K562 (cell line): ENCODE measurements around the gene ST3GAL3. TPM values are rescaled to one million over a fixed set of nuclear protein-coding genes. Genes with fewer than 3 reads are reported as not detected.

Experiments
- ATAC-seq: fragments of 200-7000 bp; cut with Tn5 transposase; 3 replicates; pipeline ENCODE4 v1.9.1; 2020; ENCODE audit warnings: moderate library complexity
- BruUV-seq: library from RNA; stranded (reverse); fragments of 400-500 nt; replicated peaks from 2 replicates; lab custom pipeline; 2021; lab: Mats Ljungman, UMichigan
- CTCF ChIA-PET: fragments of 300-600 bp; formaldehyde crosslinking; extraction: SDS; loops from one replicate; lab custom pipeline; 2021; ENCODE audit warnings: low intra/inter-chr PET ratio; lab: Yijun Ruan, JAX
- POLR2A ChIA-PET: fragments of 300-600, 350-650 bp; sonication (Branson Sonifier 250); formaldehyde crosslinking; extraction: SDS; loops from one replicate; lab custom pipeline; 2021; ENCODE audit warnings: antibody characterized with exemption, inconsistent platforms; lab: Yijun Ruan, JAX
- DNase-seq, 4 experiments: peaks; one replicate each; pipeline versions ENCODE4 v3.0.0 to v3.0.0-alpha.2; 2011 to 2018; ENCODE audit warnings: low spot score in 3 of 4, mixed read lengths in 3 of 4; ENCODE audit errors: extremely low read depth in 1 of 4
- FAIRE-seq: peaks from 2 replicates; lab custom pipeline; 2011; peaks lifted over from hg19 to GRCh38; lab: Jason Lieb, UNC
- H2AFZ ChIP-seq: 2 replicates; pipeline ENCODE4 v1.6.0; 2011; ENCODE audit warnings: low read depth, low read length, control low read depth, inconsistent platforms
- H3K27ac ChIP-seq: fragments of 200-600 bp; 3 replicates; pipeline ENCODE4 v1.8.0; 2011; ENCODE audit warnings: low read depth, mild to moderate bottlenecking, control low read depth, inconsistent platforms, low read length, moderate library complexity, mixed read lengths; ENCODE audit errors: extremely low read depth
- H3K27me3 ChIP-seq, 2 experiments: fragments of 300-600 bp in 1 of 2; 2 replicates in 1 of 2; 3 replicates in 1 of 2; pipeline versions ENCODE4 v1.6.0 to v1.8.0; 2011; ENCODE audit warnings: inconsistent platforms in 2 of 2, low read length in 2 of 2, mild to moderate bottlenecking in 1 of 2, mixed read lengths in 1 of 2, moderate library complexity in 1 of 2; ENCODE audit not compliant: control insufficient read depth in 2 of 2, insufficient read depth in 2 of 2
- H3K36me3 ChIP-seq: fragments of 300-600 bp; 3 replicates; pipeline ENCODE4 v1.8.0; 2011; ENCODE audit warnings: mild to moderate bottlenecking, low read length, inconsistent platforms; ENCODE audit not compliant: control insufficient read depth, insufficient read depth
- H3K4me1 ChIP-seq, 2 experiments: fragments of 200-600 bp in 1 of 2; replicated peaks in 1 of 2; 2 replicates in 1 of 2; 3 replicates in 1 of 2; pipeline versions ENCODE4 v1.5.1 to v1.8.0; 2011; ENCODE audit warnings: inconsistent platforms in 2 of 2, low read length in 2 of 2, mild to moderate bottlenecking in 1 of 2, mixed read lengths in 1 of 2, moderate library complexity in 1 of 2; ENCODE audit not compliant: control insufficient read depth in 2 of 2, insufficient read depth in 2 of 2
- H3K4me2 ChIP-seq: 2 replicates; pipeline ENCODE4 v1.6.1; 2011; ENCODE audit warnings: low read length, control low read depth, inconsistent platforms, mixed read lengths; ENCODE audit not compliant: insufficient read depth
- H3K4me3 ChIP-seq: fragments of 200-600 bp; sonication (generic), shearing (Covaris generic); 2 replicates; pipeline ENCODE4 v1.5.1; 2016; ENCODE audit warnings: control low read depth, inconsistent platforms
- H3K79me2 ChIP-seq: fragments of 200-600 bp; 3 replicates; pipeline ENCODE4 v1.8.0; 2011; ENCODE audit warnings: low read length, inconsistent platforms; ENCODE audit not compliant: control insufficient read depth, insufficient read depth
- H3K9ac ChIP-seq, 2 experiments: 2 replicates each; pipeline versions ENCODE4 v1.6.0 to v1.6.1; 2011; ENCODE audit warnings: low read depth in 2 of 2, low read length in 2 of 2, control low read depth in 1 of 2, inconsistent platforms in 1 of 2, mild to moderate bottlenecking in 1 of 2, mixed read lengths in 1 of 2; ENCODE audit not compliant: insufficient read depth in 1 of 2
- H3K9me1 ChIP-seq: one replicate; pipeline ENCODE4 v1.6.0; 2011; ENCODE audit warnings: inconsistent platforms, mild to moderate bottlenecking, low read length, moderate library complexity; ENCODE audit not compliant: control insufficient read depth, insufficient read depth
- H3K9me3 ChIP-seq: replicated peaks from 2 replicates; pipeline ENCODE4 v1.5.1; 2011; ENCODE audit warnings: low read depth, low read length, inconsistent platforms; ENCODE audit not compliant: control insufficient read depth, insufficient read depth
- H4K20me1 ChIP-seq: replicated peaks from 2 replicates; pipeline ENCODE4 v1.6.1; 2011; ENCODE audit warnings: low read length, inconsistent platforms, mixed read lengths; ENCODE audit not compliant: control insufficient read depth, insufficient read depth
- ELF1 ChIP-seq: fragments of 200-800 bp; sonication (Bioruptor generic); IDR thresholded peaks from 2 replicates; pipeline ENCODE4 v1.6.1; 2016; ENCODE audit warnings: missing genetic modification characterization, missing compliant biosample characterization
- FIP1L1 ChIP-seq: fragments of 200-400 bp; formaldehyde crosslinking; IDR thresholded peaks from 2 replicates; pipeline ENCODE4 v1.6.1; 2018; ENCODE audit warnings: mild to moderate bottlenecking, low read depth, low read length; ENCODE audit not compliant: poor library complexity, severe bottlenecking
- GTF2E2 ChIP-seq: fragments of 200-800 bp; sonication (Bioruptor generic); IDR thresholded peaks from 2 replicates; pipeline ENCODE4 v1.6.1; 2016; ENCODE audit warnings: missing genetic modification characterization, missing compliant biosample characterization
- HMGN3 ChIP-seq: IDR thresholded peaks from 2 replicates; pipeline ENCODE4 v1.6.1; 2011; ENCODE audit warnings: borderline replicate concordance, low read depth, mild to moderate bottlenecking, mixed read lengths, low read length; ENCODE audit not compliant: insufficient read length; ENCODE audit errors: extremely low read depth
- HNRNPUL1 ChIP-seq: fragments of 200-400 bp; formaldehyde crosslinking; IDR thresholded peaks from 2 replicates; pipeline ENCODE4 v1.6.1; 2017; ENCODE audit warnings: low read length
- NEUROD1 ChIP-seq: fragments of 150-350 bp; IDR thresholded peaks from 2 replicates; pipeline ENCODE4 v1.6.1; 2014; ENCODE audit warnings: borderline replicate concordance, low read length, low read depth; ENCODE audit not compliant: partially characterized antibody
- PTBP1 ChIP-seq: fragments of 200-400 bp; formaldehyde crosslinking; IDR thresholded peaks from 2 replicates; pipeline ENCODE4 v1.6.1; 2017; ENCODE audit warnings: low read depth, low read length
- RBM22 ChIP-seq: fragments of 200-400 bp; formaldehyde crosslinking; IDR thresholded peaks from 2 replicates; pipeline ENCODE4 v1.6.1; 2018; ENCODE audit warnings: low read length, low read depth; ENCODE audit not compliant: poor library complexity, severe bottlenecking
- SMARCE1 ChIP-seq: fragments of 450-650 bp; IDR thresholded peaks from 2 replicates; pipeline ENCODE4 v1.7.1; 2016; ENCODE audit warnings: mild to moderate bottlenecking
- ZC3H4 ChIP-seq: sonication (generic); formaldehyde crosslinking; IDR thresholded peaks from 2 replicates; pipeline ENCODE4 v1.9.0; 2021; ENCODE audit warnings: missing genetic modification reagents, borderline replicate concordance
- ZFX ChIP-seq: sonication (generic); formaldehyde crosslinking; IDR thresholded peaks from 2 replicates; pipeline ENCODE4 v1.8.0; 2022; ENCODE audit warnings: mild to moderate bottlenecking, missing genetic modification reagents, moderate library complexity
- WGBS: fragments of 100-300 bp; shearing (Covaris generic); methylation state at CpG from one replicate; pipeline ENCODE4 v1.1.6; 2016; ENCODE audit warnings: low coverage, mixed read lengths; ENCODE audit not compliant: insufficient coverage; ENCODE audit errors: missing lambda C conversion rate; 5-methylcytosine and 5-hydroxymethylcytosine counted together
- in situ Hi-C: fragments of 300-500 bp; cut with MboI; formaldehyde crosslinking; loops from 4 replicates; pipeline ENCODE4 v1.15.0; 2018; ENCODE audit warnings: inconsistent platforms, mixed read lengths
- intact Hi-C: fragments of 100-400 bp; cut with micrococcal nuclease; formaldehyde crosslinking; loops from 2 replicates; pipeline ENCODE4 v1.14.2; 2022
- polyA plus RNA-seq, 8 experiments: library from polyadenylated mRNA; depleted of rRNA in 4 of 8; stranded (reverse) in 5 of 8; unstranded in 3 of 8; fragments of >200 nt; fragmentation: Nextera tagmentation in 2 of 8; fragmentation: Illumina TruSeq in 1 of 8; extraction: Ambion mirVana in 2 of 8; extraction: Trizol in 1 of 8; gene quantifications; 2 replicates each; pipeline versions ENCODE4 v1.2.1 to v1.2.3, GENCODE V29; 2011 to 2014; ENCODE audit warnings: inconsistent platforms in 1 of 8, missing spikeins in 1 of 8
- total RNA-seq, 7 experiments: library from RNA; depleted of rRNA in 6 of 7; stranded (reverse); fragments of >200 nt in 6 of 7; fragmentation: Illumina TruSeq in 2 of 7; extraction: Trizol in 2 of 7; gene quantifications; 2 replicates each; pipeline versions ENCODE4 v1.2.1 to v1.2.3, GENCODE V29; 2011 to 2021; ENCODE audit warnings: low replicate concordance in 1 of 7
- TF ChIP-seq, protein P1 (sequence below), 2 experiments: fragments of 450-650 bp in 1 of 2; sonication (generic) in 1 of 2; formaldehyde crosslinking in 1 of 2; IDR thresholded peaks; 2 replicates each; pipeline versions ENCODE4 v1.7.1 to v1.9.0; 2016 to 2022; ENCODE audit warnings: inconsistent platforms in 1 of 2, mild to moderate bottlenecking in 1 of 2, missing genetic modification reagents in 1 of 2

ST3GAL3 gene
- total and polyA plus RNA-seq, 9 of the 15 experiments (the other 6 are each of a cell fraction or from before 2014, with no cell fraction given), result 1.2 to 18.9 (median 11.0) TPM

- Histone ChIP-seq H3K27me3 (no peaks in the 10 kb centered on the region), H3K4me1 (peaks cover 48 to 70% of the 10 kb centered on the region in 2 experiments), H3K4me3 (peak overlapping the region; percentile 87), H3K27ac (peak overlapping the region; percentile 89), H2AFZ (peak overlapping the region; percentile 97), H3K9me1 (peaks cover 13% of the 10 kb centered on the region), H3K9ac (peak overlapping the region; percentile 88 to 98), H3K9me3 (no peaks in the 10 kb centered on the region), H3K79me2 (peaks cover 64% of the 10 kb centered on the region), H4K20me1 (peaks cover 24% of the 10 kb centered on the region), H3K36me3 (peaks cover 61% of the 10 kb centered on the region), H3K4me2 (peak overlapping the region; percentile 90)
- under 1% methylated on average over 32 of the region's 34 CpGs for WGBS
- POLR2A ChIA-PET, result interaction anchor here (0.5 to 2.5 kb wide), 17 partner anchors 8 to 659 kb away, joined by 3 to 7 read pairs (median 3); no protein-coding TSS in a partner anchor
- peak in 3 of 4 experiments; percentile 39 to 70 (median 70) for DNase-seq
- TSS peak; percentile 43 for BruUV-seq
- in situ Hi-C loops (no loop called here), intact Hi-C loops (loop anchor here (2.0 kb wide), 1 partner anchor 15 kb away; the partner anchor contains the start of gene CCDC24)
- CTCF ChIA-PET, result no interaction called here
- ATAC-seq, result peak; percentile 32
- no peak for FAIRE-seq
- TF ChIP-seq ELF1 (tag), result peak; percentile 35; the same call in 1 of the 2 replicates
- TF ChIP-seq PTBP1, result no peak
- TF ChIP-seq, protein P1, sequence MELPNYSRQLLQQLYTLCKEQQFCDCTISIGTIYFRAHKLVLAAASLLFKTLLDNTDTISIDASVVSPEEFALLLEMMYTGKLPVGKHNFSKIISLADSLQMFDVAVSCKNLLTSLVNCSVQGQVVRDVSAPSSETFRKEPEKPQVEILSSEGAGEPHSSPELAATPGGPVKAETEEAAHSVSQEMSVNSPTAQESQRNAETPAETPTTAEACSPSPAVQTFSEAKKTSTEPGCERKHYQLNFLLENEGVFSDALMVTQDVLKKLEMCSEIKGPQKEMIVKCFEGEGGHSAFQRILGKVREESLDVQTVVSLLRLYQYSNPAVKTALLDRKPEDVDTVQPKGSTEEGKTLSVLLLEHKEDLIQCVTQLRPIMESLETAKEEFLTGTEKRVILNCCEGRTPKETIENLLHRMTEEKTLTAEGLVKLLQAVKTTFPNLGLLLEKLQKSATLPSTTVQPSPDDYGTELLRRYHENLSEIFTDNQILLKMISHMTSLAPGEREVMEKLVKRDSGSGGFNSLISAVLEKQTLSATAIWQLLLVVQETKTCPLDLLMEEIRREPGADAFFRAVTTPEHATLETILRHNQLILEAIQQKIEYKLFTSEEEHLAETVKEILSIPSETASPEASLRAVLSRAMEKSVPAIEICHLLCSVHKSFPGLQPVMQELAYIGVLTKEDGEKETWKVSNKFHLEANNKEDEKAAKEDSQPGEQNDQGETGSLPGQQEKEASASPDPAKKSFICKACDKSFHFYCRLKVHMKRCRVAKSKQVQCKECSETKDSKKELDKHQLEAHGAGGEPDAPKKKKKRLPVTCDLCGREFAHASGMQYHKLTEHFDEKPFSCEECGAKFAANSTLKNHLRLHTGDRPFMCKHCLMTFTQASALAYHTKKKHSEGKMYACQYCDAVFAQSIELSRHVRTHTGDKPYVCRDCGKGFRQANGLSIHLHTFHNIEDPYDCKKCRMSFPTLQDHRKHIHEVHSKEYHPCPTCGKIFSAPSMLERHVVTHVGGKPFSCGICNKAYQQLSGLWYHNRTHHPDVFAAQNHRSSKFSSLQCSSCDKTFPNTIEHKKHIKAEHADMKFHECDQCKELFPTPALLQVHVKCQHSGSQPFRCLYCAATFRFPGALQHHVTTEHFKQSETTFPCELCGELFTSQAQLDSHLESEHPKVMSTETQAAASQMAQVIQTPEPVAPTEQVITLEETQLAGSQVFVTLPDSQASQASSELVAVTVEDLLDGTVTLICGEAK (IDR thresholded peaks at IDR 0.05), result no peak
- TF ChIP-seq, protein P1 (CRISPR knock-in tag; IDR thresholded peaks at IDR 0.05), result 0 out of 2 replicates have a peak, but pooled peaks have one; percentile 19
- no peak for TF ChIP-seq RBM22
- peak; percentile 91 for TF ChIP-seq FIP1L1
- peak; percentile 57 for TF ChIP-seq NEUROD1
- TF ChIP-seq ZC3H4 (CRISPR knock-in tag), result peak; percentile 65; the same call in 1 of the 2 replicates
- peak; percentile 73 for TF ChIP-seq SMARCE1
- TF ChIP-seq GTF2E2 (tag), result peak; percentile 80
- TF ChIP-seq ZFX, result peak; percentile 78
- no peak for TF ChIP-seq HNRNPUL1
- TF ChIP-seq HMGN3, result peak; percentile 5
Observed at GRCh38 chr1:43975249-43975961, 268.1 kb downstream of the ST3GAL3 start.
